ENCODE measurements around the gene RHOG.

GRCh38 chr11:3860375-3860774 is 19.6 kb upstream of the RHOG start:
- TF ChIP-seq POLR2A (IDR thresholded peaks at IDR 0.05) (no peak), CTCF (IDR thresholded peaks at IDR 0.05) (no peak)
